Measurements from ENCODE around the gene DSP.

Gene DSP

GRCh38 chr6:7541175-7542064 is at the start of gene DSP:
DSP (plus strand) TSS chr6:7541671; CDS start chr6:7541916, 245 bp downstream.
- DNase-seq = peak in 1 of 6 experiments; percentile 14

GRCh38 chr6:7493866-7494265 is 47.6 kb upstream of the DSP start:
- DNase-seq = no peak

GRCh38 chr6:7494638-7495037 is 46.8 kb upstream of the DSP start:
- no peak for DNase-seq

- no peak for DNase-seq
Observed at GRCh38 chr6:7496266-7496875, 45.1 kb upstream of the DSP start.

GRCh38 chr6:7500752-7501282 is 40.7 kb upstream of the DSP start:
- DNase-seq = no peak

GRCh38 chr6:7502743-7503142 is 38.7 kb upstream of the DSP start:
- no peak for DNase-seq

GRCh38 chr6:7504041-7504440 is 37.4 kb upstream of the DSP start:
- DNase-seq = no peak

- no peak for DNase-seq
Observed at GRCh38 chr6:7505189-7505699, 36.2 kb upstream of the DSP start.

GRCh38 chr6:7507600-7507999 is 33.9 kb upstream of the DSP start:
- no peak for DNase-seq

- no peak for DNase-seq
Observed at GRCh38 chr6:7512320-7512719, 29.2 kb upstream of the DSP start.

- DNase-seq = no peak
Observed at GRCh38 chr6:7513529-7513928, 27.9 kb upstream of the DSP start.

- no peak for DNase-seq
Observed at GRCh38 chr6:7515363-7515762, 26.1 kb upstream of the DSP start.

GRCh38 chr6:7518877-7519276 is 22.6 kb upstream of the DSP start:
- no peak for DNase-seq

- no peak for DNase-seq
Observed at GRCh38 chr6:7522873-7523272, 18.6 kb upstream of the DSP start.

- DNase-seq = no peak
Observed at GRCh38 chr6:7523922-7524321, 17.5 kb upstream of the DSP start.

- no peak for DNase-seq
Observed at GRCh38 chr6:7526755-7527154, 14.7 kb upstream of the DSP start.

- DNase-seq = no peak
Observed at GRCh38 chr6:7528565-7528964, 12.9 kb upstream of the DSP start.

GRCh38 chr6:7529141-7529540 is 12.3 kb upstream of the DSP start:
- DNase-seq = no peak

GRCh38 chr6:7532232-7532631 is 9.2 kb upstream of the DSP start:
- no peak for DNase-seq

GRCh38 chr6:7532821-7533220 is 8.7 kb upstream of the DSP start:
- DNase-seq = no peak

GRCh38 chr6:7534192-7534591 is 7.3 kb upstream of the DSP start:
- no peak for DNase-seq

- no peak for DNase-seq
Observed at GRCh38 chr6:7535498-7535897, 6.0 kb upstream of the DSP start.

- DNase-seq = no peak
Observed at GRCh38 chr6:7537565-7538174, 3.8 kb upstream of the DSP start.

GRCh38 chr6:7538484-7538883 is 3.0 kb upstream of the DSP start:
- no peak for DNase-seq

Measured in stimulated activated naive CD4-positive, alpha-beta T cell (primary cell).